ENCODE measurements around the gene RNF4. TPM values are rescaled to one million over a fixed set of nuclear protein-coding genes. Genes with fewer than 3 reads are reported as not detected.

The RNF4 gene
- total and polyA plus RNA-seq, 7 donors, result 18.1 to 50.2 (median 30.7) TPM

DNA sequence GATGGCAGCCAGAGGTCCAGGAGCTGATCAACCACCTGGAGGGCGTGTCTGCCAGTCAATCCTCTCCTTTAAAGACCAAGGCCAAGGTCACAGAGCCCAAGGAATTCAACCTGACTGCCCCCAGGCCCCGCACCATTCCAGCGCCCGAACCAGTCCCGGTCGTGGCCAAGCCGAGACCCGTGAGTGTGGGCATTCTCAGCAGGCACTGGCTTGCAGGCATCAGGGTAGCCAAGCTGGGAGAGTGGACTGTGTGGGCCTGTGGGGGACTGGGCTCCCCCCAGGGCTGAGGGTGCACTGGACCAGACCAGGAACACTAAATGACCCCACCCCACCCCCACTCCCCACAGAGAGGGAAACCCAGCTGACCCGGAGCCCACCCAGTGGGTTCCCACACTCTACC lies 23.8 kb upstream of the RNF4 start:
- 92 to 96% (median 95%) methylated on average over 9 of the region's 9 CpGs for WGBS, 3 donors
- Histone ChIP-seq H3K4me1 (no peaks in the 10 kb centered on the region), H3K27me3 (ENCODE audit: insufficient read depth in 3 of 3, low read length in 2 of 3) (no peaks in the 10 kb centered on the region), H3K27ac (no peak overlapping the region), H3K36me3 (ENCODE audit: insufficient read depth in 1 of 2, low read depth in 1 of 2) (no peaks in the 10 kb centered on the region), H3K9me3 (no peaks in the 10 kb centered on the region), H3K4me3 (no peak overlapping the region)
- DNase-seq, result no peak
- intact Hi-C loops (cut with DNase I), result no loop called here
- TF ChIP-seq, protein P1, sequence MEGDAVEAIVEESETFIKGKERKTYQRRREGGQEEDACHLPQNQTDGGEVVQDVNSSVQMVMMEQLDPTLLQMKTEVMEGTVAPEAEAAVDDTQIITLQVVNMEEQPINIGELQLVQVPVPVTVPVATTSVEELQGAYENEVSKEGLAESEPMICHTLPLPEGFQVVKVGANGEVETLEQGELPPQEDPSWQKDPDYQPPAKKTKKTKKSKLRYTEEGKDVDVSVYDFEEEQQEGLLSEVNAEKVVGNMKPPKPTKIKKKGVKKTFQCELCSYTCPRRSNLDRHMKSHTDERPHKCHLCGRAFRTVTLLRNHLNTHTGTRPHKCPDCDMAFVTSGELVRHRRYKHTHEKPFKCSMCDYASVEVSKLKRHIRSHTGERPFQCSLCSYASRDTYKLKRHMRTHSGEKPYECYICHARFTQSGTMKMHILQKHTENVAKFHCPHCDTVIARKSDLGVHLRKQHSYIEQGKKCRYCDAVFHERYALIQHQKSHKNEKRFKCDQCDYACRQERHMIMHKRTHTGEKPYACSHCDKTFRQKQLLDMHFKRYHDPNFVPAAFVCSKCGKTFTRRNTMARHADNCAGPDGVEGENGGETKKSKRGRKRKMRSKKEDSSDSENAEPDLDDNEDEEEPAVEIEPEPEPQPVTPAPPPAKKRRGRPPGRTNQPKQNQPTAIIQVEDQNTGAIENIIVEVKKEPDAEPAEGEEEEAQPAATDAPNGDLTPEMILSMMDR (IDR thresholded peaks at IDR 0.05), result no peak
- ATAC-seq, result no peak

DNA sequence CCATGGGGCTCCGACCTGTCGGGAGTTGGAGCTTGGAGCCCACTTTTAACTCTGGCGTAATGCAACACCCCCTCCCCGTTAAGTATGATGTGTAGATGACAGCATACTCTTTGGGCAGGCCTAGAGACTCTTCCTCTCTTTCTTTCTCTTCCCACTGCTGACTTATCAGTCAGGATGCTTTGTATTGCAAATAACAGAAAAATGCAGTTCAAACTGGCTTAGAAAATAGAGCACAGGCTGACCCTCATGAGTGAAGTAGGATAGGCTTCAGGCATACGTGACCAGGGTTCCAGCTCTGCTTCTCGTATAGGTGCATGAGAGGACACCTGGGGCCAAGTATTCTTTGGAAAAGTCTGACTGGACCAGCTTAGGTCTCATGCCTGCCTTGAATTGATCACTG lies 23.3 kb upstream of the RNF4 start:
- intact Hi-C loops (cut with DNase I), result no loop called here
- no peak overlapping the region for H3K4me3 ChIP-seq
- H3K9me3 ChIP-seq, result no peaks in the 10 kb centered on the region
- no peak overlapping the region for H3K27ac ChIP-seq
- TF ChIP-seq, protein P1 (IDR thresholded peaks at IDR 0.05), result no peak
- H3K36me3 ChIP-seq (ENCODE audit: insufficient read depth in 1 of 2, low read depth in 1 of 2), result no peaks in the 10 kb centered on the region
- DNase-seq (peak in 1 of 2 donors; percentile 1), ATAC-seq (no peak)
- no peaks in the 10 kb centered on the region for H3K4me1 ChIP-seq
- H3K27me3 ChIP-seq (ENCODE audit: insufficient read depth in 3 of 3, low read length in 2 of 3), result no peaks in the 10 kb centered on the region
- 86 to 89% (median 89%) methylated on average over 6 of the region's 6 CpGs for WGBS, 3 donors

DNA sequence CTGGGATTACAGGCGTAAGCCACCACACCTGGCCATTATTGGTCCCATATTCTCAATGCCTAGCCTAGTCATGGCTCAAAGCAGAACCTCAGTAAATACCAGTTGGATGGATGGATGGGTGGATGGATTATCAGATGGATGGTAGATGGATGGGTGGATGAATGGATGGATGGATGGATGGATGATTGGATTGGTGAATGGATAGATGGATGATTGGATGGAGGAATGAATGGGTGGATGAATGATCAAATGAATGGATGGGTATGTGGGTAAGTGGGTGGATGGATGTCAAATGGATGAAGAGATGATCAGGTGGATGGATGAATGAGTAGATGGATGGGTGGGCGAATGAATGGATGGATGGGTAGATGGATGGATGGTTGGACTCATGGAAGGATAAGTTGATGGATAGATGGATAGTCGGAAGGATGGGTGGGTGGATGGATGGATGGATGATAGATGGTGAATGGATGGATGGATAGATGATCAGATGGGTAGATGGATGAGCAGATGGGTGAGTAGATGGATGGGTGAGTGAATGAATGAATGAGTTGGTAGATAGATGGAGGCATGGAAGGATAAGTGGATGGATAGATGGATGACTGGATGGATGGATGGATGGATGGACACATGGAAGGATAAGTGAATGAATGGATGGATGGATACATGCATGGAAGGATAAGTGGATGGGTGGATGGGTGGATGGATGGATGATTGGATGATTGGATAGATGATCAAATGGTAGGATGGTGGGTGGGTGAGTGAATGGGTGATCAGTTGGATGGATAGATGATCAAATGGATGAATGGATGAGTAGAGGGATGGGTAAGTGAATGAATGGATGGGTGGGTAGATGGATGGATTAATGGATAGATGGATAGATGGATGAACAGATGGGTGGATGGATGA lies 22.0 kb upstream of the RNF4 start:
- DNase-seq, result no peak
- Histone ChIP-seq H3K4me3 (no peak overlapping the region), H3K9me3 (no peaks in the 10 kb centered on the region), H3K27ac (no peak overlapping the region), H3K36me3 (ENCODE audit: insufficient read depth in 1 of 2, low read depth in 1 of 2) (no peaks in the 10 kb centered on the region), H3K27me3 (ENCODE audit: insufficient read depth in 3 of 3, low read length in 2 of 3) (no peaks in the 10 kb centered on the region), H3K4me1 (no peaks in the 10 kb centered on the region)
- TF ChIP-seq, protein P1 (IDR thresholded peaks at IDR 0.05), result no peak
- intact Hi-C loops (cut with DNase I), result no loop called here
- no peak for ATAC-seq
- 86 to 90% (median 88%) methylated on average over 3 of the region's 3 CpGs for WGBS, 3 donors

DNA sequence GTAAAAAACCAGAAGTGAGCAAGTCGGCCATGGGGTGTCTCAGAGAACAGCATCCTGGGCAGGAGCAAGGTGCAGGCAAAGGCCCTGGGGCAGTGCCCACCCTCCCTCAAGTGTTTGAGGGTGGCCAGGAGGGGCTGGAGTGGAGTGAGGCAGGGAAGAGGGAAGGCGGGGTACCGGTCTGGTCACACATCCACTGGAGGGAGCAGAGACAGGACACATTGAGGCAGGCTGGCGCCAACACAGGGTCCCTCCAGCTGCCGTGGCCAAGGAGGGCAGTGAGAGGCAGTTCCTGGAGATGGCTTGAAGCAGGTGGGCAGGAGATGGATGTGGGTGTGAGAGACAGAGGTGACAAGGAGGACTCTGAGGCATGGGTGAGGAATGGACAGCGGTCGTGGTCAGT lies 20.3 kb upstream of the RNF4 start:
- Histone ChIP-seq H3K27ac (no peak overlapping the region), H3K36me3 (ENCODE audit: insufficient read depth in 1 of 2, low read depth in 1 of 2) (no peaks in the 10 kb centered on the region), H3K4me1 (no peaks in the 10 kb centered on the region), H3K27me3 (ENCODE audit: insufficient read depth in 3 of 3, low read length in 2 of 3) (no peaks in the 10 kb centered on the region), H3K4me3 (no peak overlapping the region), H3K9me3 (no peaks in the 10 kb centered on the region)
- DNase-seq (peak in 1 of 2 donors; percentile 45), ATAC-seq (no peak)
- TF ChIP-seq, protein P1 (IDR thresholded peaks at IDR 0.05), result no peak
- WGBS, 3 donors, result 84 to 90% (median 85%) methylated on average over 7 of the region's 7 CpGs
- intact Hi-C loops (cut with DNase I), result no loop called here

Data from psoas muscle (tissue), 8 donors.